Dermis blood vessel endothelial cell (primary cell): Measurements from ENCODE around the gene GALNT10. TPM values are rescaled to one million over a fixed set of nuclear protein-coding genes. Genes with fewer than 3 reads are reported as not detected.

Experiments
- DNase-seq: peaks from one replicate; pipeline ENCODE4 v3.0.0; 2010
- total RNA-seq: library from RNA; depleted of rRNA; stranded (reverse); fragments of >200 nt; gene quantifications from 2 replicates; pipeline ENCODE4 v1.2.3, GENCODE V29; 2014

The GALNT10 gene
- total RNA-seq, 1 donor from 2014 or later: 38.8 TPM

GRCh38 chr5:154298065-154298464, 107.5 kb downstream of the GALNT10 start:
- no peak for DNase-seq

GRCh38 chr5:154300207-154300883, 109.8 kb downstream of the GALNT10 start:
- no peak for DNase-seq

- DNase-seq: no peak
Measured at GRCh38 chr5:154301726-154302125, 111.2 kb downstream of the GALNT10 start.

- DNase-seq: no peak
Measured at GRCh38 chr5:154302161-154302560, 111.6 kb downstream of the GALNT10 start.

- no peak for DNase-seq
Measured at GRCh38 chr5:154303133-154303532, 112.6 kb downstream of the GALNT10 start.

- peak; percentile 60 for DNase-seq
Measured at GRCh38 chr5:154308443-154309370, 118.2 kb downstream of the GALNT10 start.

- peak; percentile 25 for DNase-seq
Measured at GRCh38 chr5:154309371-154309745, 118.8 kb downstream of the GALNT10 start.

- peak; percentile 62 for DNase-seq
Measured at GRCh38 chr5:154309805-154310204, 119.3 kb downstream of the GALNT10 start.

- DNase-seq: no peak
Measured at GRCh38 chr5:154311362-154311761, 120.8 kb downstream of the GALNT10 start.

- DNase-seq: no peak
Measured at GRCh38 chr5:154312000-154312399, 121.5 kb downstream of the GALNT10 start.

GRCh38 chr5:154312576-154312975, 122.0 kb downstream of the GALNT10 start:
- peak; percentile 20 for DNase-seq

- DNase-seq: no peak
Measured at GRCh38 chr5:154313360-154314017, 123.0 kb downstream of the GALNT10 start.

- no peak for DNase-seq
Measured at GRCh38 chr5:154315196-154315595, 124.7 kb downstream of the GALNT10 start.

- DNase-seq: no peak
Measured at GRCh38 chr5:154315756-154316155, 125.2 kb downstream of the GALNT10 start.

- no peak for DNase-seq
Measured at GRCh38 chr5:154316223-154316935, 125.8 kb downstream of the GALNT10 start.

GRCh38 chr5:154317916-154318315, 127.4 kb downstream of the GALNT10 start:
- no peak for DNase-seq

- no peak for DNase-seq
Measured at GRCh38 chr5:154318691-154319090, 128.2 kb downstream of the GALNT10 start.

- no peak for DNase-seq
Measured at GRCh38 chr5:154319736-154320135, 129.2 kb downstream of the GALNT10 start.

GRCh38 chr5:154320224-154321089, 129.9 kb downstream of the GALNT10 start:
- DNase-seq: no peak

GRCh38 chr5:154321546-154321945, 131.0 kb downstream of the GALNT10 start:
- DNase-seq: no peak

GRCh38 chr5:154324033-154324432, 133.5 kb downstream of the GALNT10 start:
- DNase-seq: no peak

GRCh38 chr5:154325566-154325965, 135.0 kb downstream of the GALNT10 start:
- DNase-seq: no peak
